K562 (cell line): ENCODE data around the gene MAST4. TPM values are rescaled to one million over a fixed set of nuclear protein-coding genes. Genes with fewer than 3 reads are reported as not detected.

Experiments used
- BRF2 ChIP-seq: IDR thresholded peaks from 3 replicates; pipeline ENCODE4 v1.6.1; 2011; ENCODE audit warnings: borderline replicate concordance, mild to moderate bottlenecking; ENCODE audit not compliant: insufficient read length, insufficient read depth
- CBFA2T3 ChIP-seq: fragments of 450-650 bp; IDR thresholded peaks from 2 replicates; pipeline ENCODE4 v1.6.1; 2017
- CHD2 ChIP-seq: IDR thresholded peaks from 2 replicates; pipeline ENCODE4 v1.6.1; 2011; ENCODE audit warnings: low read depth, low read length
- CTCF ChIP-seq, 3 experiments: IDR thresholded peaks in 2 of 3; conservative IDR thresholded peaks in 1 of 3; 2 replicates each; pipeline ENCODE4 v1.5.1; 2011 to 2012; ENCODE audit warnings: low read length in 3 of 3, mild to moderate bottlenecking in 3 of 3, control low read depth in 2 of 3, improper control_type of control experiment in 1 of 3, inconsistent platforms in 1 of 3, low read depth in 1 of 3, mixed read lengths in 1 of 3, moderate library complexity in 1 of 3; ENCODE audit not compliant: insufficient read depth in 2 of 3
- E2F3 ChIP-seq: fragments of 250-450 bp; sonication (Bioruptor Pico); IDR thresholded peaks from 2 replicates; pipeline ENCODE4 v1.4.0; 2020; ENCODE audit warnings: mild to moderate bottlenecking
- FUS ChIP-seq: fragments of 200-400 bp; formaldehyde crosslinking; optimal IDR thresholded peaks from 2 replicates; pipeline ENCODE3; 2017; ENCODE audit warnings: low read depth, low read length
- GABPB1 ChIP-seq: sonication (generic); formaldehyde crosslinking; IDR thresholded peaks from 2 replicates; pipeline ENCODE4 v1.8.0; 2022; ENCODE audit warnings: mild to moderate bottlenecking, missing genetic modification reagents
- HDAC6 ChIP-seq: IDR thresholded peaks from 2 replicates; pipeline ENCODE4 v1.6.1; 2012; ENCODE audit warnings: low read depth, mild to moderate bottlenecking, control low read depth, inconsistent platforms, low read length, moderate library complexity
- HIVEP1 ChIP-seq: fragments of 250-450 bp; sonication (Bioruptor Pico); IDR thresholded peaks from 2 replicates; pipeline ENCODE4 v1.4.0; 2020; ENCODE audit warnings: mild to moderate bottlenecking
- HLTF ChIP-seq: fragments of 450-650 bp; IDR thresholded peaks from 2 replicates; pipeline ENCODE4 v1.6.1; 2016
- MCM7 ChIP-seq, 2 experiments: fragments of 450-650 bp; IDR thresholded peaks; 2 replicates each; pipeline ENCODE4 v1.6.1; 2016 to 2018
- RBM14 ChIP-seq: fragments of 200-400 bp; formaldehyde crosslinking; IDR thresholded peaks from 2 replicates; pipeline ENCODE4 v1.6.1; 2018; ENCODE audit warnings: low read depth, mild to moderate bottlenecking, low read length, moderate library complexity, borderline replicate concordance; ENCODE audit not compliant: insufficient read depth
- SMAD3 ChIP-seq: fragments of 450-650 bp; formaldehyde crosslinking; conservative IDR thresholded peaks from 2 replicates; pipeline ENCODE4 v1.4.0; 2020; ENCODE audit warnings: mild to moderate bottlenecking
- SRSF1 ChIP-seq: fragments of 200-400 bp; formaldehyde crosslinking; IDR thresholded peaks from 2 replicates; pipeline ENCODE4 v1.6.1; 2017; ENCODE audit warnings: mild to moderate bottlenecking, low read depth, low read length, moderate library complexity
- ZBTB40 ChIP-seq, 2 experiments: fragments of 450-650 bp in 1 of 2; sonication (generic) in 1 of 2; formaldehyde crosslinking in 1 of 2; IDR thresholded peaks; 2 replicates each; pipeline versions ENCODE4 v1.7.1 to v1.9.0; 2016 to 2022; ENCODE audit warnings: inconsistent platforms in 1 of 2, mild to moderate bottlenecking in 1 of 2, missing genetic modification reagents in 1 of 2
- ZC3H11A ChIP-seq: IDR thresholded peaks from 2 replicates; pipeline ENCODE4 v1.6.1; 2012; ENCODE audit warnings: low read depth, low read length, improper control_type of control experiment
- ZFX ChIP-seq: sonication (generic); formaldehyde crosslinking; IDR thresholded peaks from 2 replicates; pipeline ENCODE4 v1.8.0; 2022; ENCODE audit warnings: mild to moderate bottlenecking, missing genetic modification reagents, moderate library complexity
- ZNF780A ChIP-seq: fragments of 250-450 bp; sonication (Bioruptor Pico); IDR thresholded peaks from 2 replicates; pipeline ENCODE4 v1.5.0; 2021; ENCODE audit warnings: mild to moderate bottlenecking
- polyA plus RNA-seq, 8 experiments: library from polyadenylated mRNA; depleted of rRNA in 4 of 8; stranded (reverse) in 5 of 8; unstranded in 3 of 8; fragments of >200 nt; fragmentation: Nextera tagmentation in 2 of 8; fragmentation: Illumina TruSeq in 1 of 8; extraction: Ambion mirVana in 2 of 8; extraction: Trizol in 1 of 8; gene quantifications; 2 replicates each; pipeline versions ENCODE4 v1.2.1 to v1.2.3, GENCODE V29; 2011 to 2014; ENCODE audit warnings: inconsistent platforms in 1 of 8, missing spikeins in 1 of 8
- total RNA-seq, 7 experiments: library from RNA; depleted of rRNA in 6 of 7; stranded (reverse); fragments of >200 nt in 6 of 7; fragmentation: Illumina TruSeq in 2 of 7; extraction: Trizol in 2 of 7; gene quantifications; 2 replicates each; pipeline versions ENCODE4 v1.2.1 to v1.2.3, GENCODE V29; 2011 to 2021; ENCODE audit warnings: low replicate concordance in 1 of 7

MAST4 gene
- total and polyA plus RNA-seq, 9 of the 15 experiments (the other 6 are each of a cell fraction or from before 2014, with no cell fraction given), result 0.88 to 10.1 (median 5.2) TPM

DNA sequence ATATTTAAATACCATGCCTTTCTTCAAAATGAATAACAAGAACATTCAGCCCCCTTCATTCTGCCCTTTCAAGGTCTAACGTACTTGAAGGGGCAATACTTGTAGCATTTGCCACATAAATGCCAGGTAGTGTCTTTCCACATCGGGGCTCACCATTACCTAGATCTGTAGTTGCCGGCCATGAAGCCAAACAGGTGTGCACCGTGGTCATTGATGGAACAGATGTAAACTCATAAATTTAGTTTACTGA is 407.4 kb downstream of the MAST4 start (continued):
- TF ChIP-seq ZC3H11A (no peak), MCM7 (IDR thresholded peaks at IDR 0.05) (no peak), RBM14 (no peak), GABPB1 (CRISPR knock-in tag) (no peak), ZBTB40 (IDR thresholded peaks at IDR 0.05) (peak; percentile 46; the same call in 1 of the 2 replicates), ZBTB40 (CRISPR knock-in tag; IDR thresholded peaks at IDR 0.05) (no peak), HLTF (no peak), CBFA2T3 (no peak), FUS (no peak), CTCF (IDR thresholded peaks at IDR 0.05 in 2 of 3, conservative IDR thresholded peaks at IDR 0.05 in 1 of 3; ENCODE audit: insufficient read depth in 2 of 3, low read depth in 1 of 3, low read length in 3 of 3) (no peak), HDAC6 (no peak), BRF2 (no peak), E2F3 (CRISPR knock-in tag) (no peak), CHD2 (no peak), HIVEP1 (no peak), SRSF1 (no peak), ZFX (CRISPR knock-in tag) (no peak), SMAD3 (CRISPR knock-in tag) (no peak), ZNF780A (CRISPR knock-in tag) (no peak)
